WTC11 (cell line): ENCODE measurements around the gene RASA2. TPM values are rescaled to one million over a fixed set of nuclear protein-coding genes. Genes with fewer than 3 reads are reported as not detected.

Experiments
- ATAC-seq: fragments of 200-7000 bp; cut with Tn5 transposase; 2 replicates; pipeline ENCODE4 v1.10.0; 2021; ENCODE audit warnings: mild to moderate bottlenecking, moderate library complexity
- CTCF ChIA-PET: fragments of 300-600 bp; sonication (Branson Sonifier 250); formaldehyde crosslinking; loops from one replicate; lab custom pipeline; 2021; ENCODE audit warnings: antibody characterized with exemption; lab: Charles Lee
- POLR2A ChIA-PET: fragments of 350-600 bp; sonication (Branson Sonifier 250); formaldehyde crosslinking; loops from one replicate; lab custom pipeline; 2021; ENCODE audit warnings: antibody characterized with exemption; lab: Charles Lee
- DNase-seq: peaks from one replicate; pipeline ENCODE4 v3.0.0; 2021; ENCODE audit warnings: low spot score
- H3K27ac Mint-ChIP-seq: 2 replicates; pipeline ENCODE4 v1.8.0; 2021; ENCODE audit warnings: mixed read lengths
- H3K27me3 Mint-ChIP-seq: 2 replicates; pipeline ENCODE4 v1.8.0; 2021; ENCODE audit warnings: low read depth, mild to moderate bottlenecking, moderate library complexity, mixed read lengths
- H3K36me3 Mint-ChIP-seq: 2 replicates; pipeline ENCODE4 v1.8.0; 2021; ENCODE audit warnings: mixed read lengths
- H3K4me1 Mint-ChIP-seq: 2 replicates; pipeline ENCODE4 v1.8.0; 2022; ENCODE audit warnings: mixed read lengths
- H3K4me3 Mint-ChIP-seq: 2 replicates; pipeline ENCODE4 v1.8.0; 2021; ENCODE audit warnings: mild to moderate bottlenecking, moderate library complexity, mixed read lengths
- H3K9me3 Mint-ChIP-seq: 2 replicates; pipeline ENCODE4 v1.8.0; 2021; ENCODE audit warnings: mixed read lengths
- AFF4 ChIP-seq: sonication (generic); formaldehyde crosslinking; IDR thresholded peaks from 2 replicates; pipeline ENCODE4 v1.8.1; 2023; ENCODE audit warnings: mild to moderate bottlenecking, missing genetic modification reagents, borderline replicate concordance
- ATF1 ChIP-seq: sonication (generic); formaldehyde crosslinking; IDR thresholded peaks from 2 replicates; pipeline ENCODE4 v1.8.1; 2023; ENCODE audit warnings: mild to moderate bottlenecking, moderate library complexity, missing genetic modification reagents
- ATF6 ChIP-seq: sonication (generic); formaldehyde crosslinking; IDR thresholded peaks from 2 replicates; pipeline ENCODE4 v1.8.1; 2023; ENCODE audit warnings: mild to moderate bottlenecking, missing genetic modification reagents
- CREB1 ChIP-seq: sonication (generic); formaldehyde crosslinking; IDR thresholded peaks from 2 replicates; pipeline ENCODE4 v1.8.0; 2023; ENCODE audit warnings: mild to moderate bottlenecking, missing genetic modification reagents
- CREM ChIP-seq: sonication (generic); formaldehyde crosslinking; IDR thresholded peaks from 2 replicates; pipeline ENCODE4 v1.8.1; 2022; ENCODE audit warnings: mild to moderate bottlenecking, missing genetic modification reagents, moderate library complexity
- E2F4 ChIP-seq: sonication (generic); formaldehyde crosslinking; IDR thresholded peaks from 2 replicates; pipeline ENCODE4 v1.8.1; 2022; ENCODE audit warnings: low read depth, mild to moderate bottlenecking, moderate library complexity, missing genetic modification reagents, borderline replicate concordance
- ERG ChIP-seq: fragments of 250-450 bp; sonication (Bioruptor Pico); IDR thresholded peaks from 2 replicates; pipeline ENCODE4 v1.8.0; 2021; ENCODE audit warnings: mild to moderate bottlenecking
- ESRRA ChIP-seq: sonication (generic); formaldehyde crosslinking; IDR thresholded peaks from 2 replicates; pipeline ENCODE4 v1.8.1; 2022; ENCODE audit warnings: mild to moderate bottlenecking, missing genetic modification reagents, borderline replicate concordance
- ETV6 ChIP-seq: sonication (generic); formaldehyde crosslinking; IDR thresholded peaks from 2 replicates; pipeline ENCODE4 v1.8.1; 2022; ENCODE audit warnings: mild to moderate bottlenecking, missing genetic modification reagents
- GTF2I ChIP-seq: fragments of 250-450 bp; sonication (Bioruptor Pico); conservative IDR thresholded peaks from 2 replicates; pipeline ENCODE4 v1.4.0; 2021; ENCODE audit warnings: mild to moderate bottlenecking
- MYBL2 ChIP-seq: sonication (generic); formaldehyde crosslinking; IDR thresholded peaks from 2 replicates; pipeline ENCODE4 v1.8.1; 2023; ENCODE audit warnings: mild to moderate bottlenecking, moderate library complexity, missing genetic modification reagents
- TEAD4 ChIP-seq: sonication (generic); formaldehyde crosslinking; IDR thresholded peaks from 2 replicates; pipeline ENCODE4 v1.8.0; 2022; ENCODE audit warnings: mild to moderate bottlenecking, missing genetic modification reagents
- USF2 ChIP-seq: sonication (generic); formaldehyde crosslinking; IDR thresholded peaks from 2 replicates; pipeline ENCODE4 v1.8.1; 2023; ENCODE audit warnings: mild to moderate bottlenecking, missing genetic modification reagents, moderate library complexity
- ZBTB43 ChIP-seq: sonication (generic); formaldehyde crosslinking; IDR thresholded peaks from 2 replicates; pipeline ENCODE4 v1.8.1; 2023; ENCODE audit warnings: mild to moderate bottlenecking, missing genetic modification reagents
- ZMAT4 ChIP-seq: fragments of 250-450 bp; sonication (Bioruptor Pico); IDR thresholded peaks from 2 replicates; pipeline ENCODE4 v1.9.0; 2021; ENCODE audit warnings: mild to moderate bottlenecking
- ZNF138 ChIP-seq: sonication (generic); formaldehyde crosslinking; conservative IDR thresholded peaks from 2 replicates; pipeline ENCODE4 v1.8.1; 2022; ENCODE audit warnings: mild to moderate bottlenecking, moderate library complexity, missing genetic modification reagents
- ZNF281 ChIP-seq: sonication (generic); formaldehyde crosslinking; IDR thresholded peaks from 2 replicates; pipeline ENCODE4 v1.8.0; 2023; ENCODE audit warnings: mild to moderate bottlenecking, missing genetic modification reagents
- ZNF423 ChIP-seq: fragments of 250-450 bp; sonication (Bioruptor Pico); IDR thresholded peaks from 2 replicates; pipeline ENCODE4 v2.1.2; 2022; ENCODE audit warnings: mild to moderate bottlenecking, moderate library complexity
- ZNF425 ChIP-seq: fragments of 250-450 bp; sonication (Bioruptor Pico); conservative IDR thresholded peaks from 2 replicates; pipeline ENCODE4 v1.9.0; 2021; ENCODE audit warnings: mild to moderate bottlenecking
- total RNA-seq: library from RNA; stranded (reverse); gene quantifications from 3 replicates; pipeline ENCODE4 v1.2.3, GENCODE V29; 2021

Gene RASA2
- total RNA-seq, 1 experiment from 2014 or later, result 13.9 TPM

- Mint-ChIP-seq H3K36me3 (no peaks in the 10 kb centered on the region; the same call in 1 of the 2 replicates), H3K9me3 (no peaks in the 10 kb centered on the region), H3K27me3 (peaks cover 4% of the 10 kb centered on the region; the same call in 1 of the 2 replicates), H3K4me1 (peaks cover 13% of the 10 kb centered on the region), H3K4me3 (no peak overlapping the region), H3K27ac (no peak overlapping the region)
- no peak for ATAC-seq
- DNase-seq, result no peak
- POLR2A ChIA-PET, result no interaction called here
- TF ChIP-seq MYBL2 (CRISPR knock-in tag) (no peak), GTF2I (CRISPR knock-in tag) (no peak), AFF4 (CRISPR knock-in tag) (no peak), ERG (CRISPR knock-in tag) (no peak), ZNF138 (CRISPR knock-in tag) (no peak), CREM (CRISPR knock-in tag) (no peak)
- CTCF ChIA-PET, result no interaction called here
Measured at GRCh38 chr3:141528800-141529199, 42.0 kb downstream of the RASA2 start.

GRCh38 chr3:141529256-141529655, 42.4 kb downstream of the RASA2 start:
- no peak for ATAC-seq
- CTCF ChIA-PET, result no interaction called here
- H3K27me3 Mint-ChIP-seq, result peaks cover 4% of the 10 kb centered on the region; the same call in 1 of the 2 replicates
- TF ChIP-seq TEAD4 (CRISPR knock-in tag) (no peak), ATF1 (CRISPR knock-in tag) (no peak), ZMAT4 (CRISPR knock-in tag) (no peak), ZNF281 (CRISPR knock-in tag) (no peak), USF2 (CRISPR knock-in tag) (no peak), ZNF423 (CRISPR knock-in tag) (no peak), ZBTB43 (CRISPR knock-in tag) (no peak), ESRRA (CRISPR knock-in tag) (no peak), ZNF425 (CRISPR knock-in tag) (no peak), ATF6 (CRISPR knock-in tag) (no peak), E2F4 (CRISPR knock-in tag) (no peak), CREB1 (CRISPR knock-in tag) (no peak), ETV6 (no peak)

More at GRCh38 chr3:141529256-141529655, 42.4 kb downstream of the RASA2 start:
- no peak overlapping the region for H3K27ac Mint-ChIP-seq
- H3K36me3 Mint-ChIP-seq, result no peaks in the 10 kb centered on the region; the same call in 1 of the 2 replicates
- H3K4me3 Mint-ChIP-seq, result no peak overlapping the region
- H3K9me3 Mint-ChIP-seq, result no peaks in the 10 kb centered on the region
- POLR2A ChIA-PET, result no interaction called here
- DNase-seq, result no peak
- peaks cover 13% of the 10 kb centered on the region for H3K4me1 Mint-ChIP-seq
